Skin epidermis (tissue), 12 donors: ENCODE results near the gene BPIFA3.

Experiments used
- H3K27ac ChIP-seq, 21 experiments: fragments of 200-600 bp; sonication (generic) in 11 of 21; one replicate each; pipeline ENCODE4 v1.5.0; 2020; ENCODE audit warnings: mild to moderate bottlenecking in 3 of 21, inconsistent platforms in 2 of 21, moderate library complexity in 2 of 21
- H3K4me3 ChIP-seq, 7 experiments: fragments of 200-600 bp; sonication (generic) in 2 of 7; one replicate each; pipeline ENCODE4 v1.5.0; 2020; ENCODE audit warnings: inconsistent platforms in 2 of 7, mild to moderate bottlenecking in 2 of 7, moderate library complexity in 1 of 7

BPIFA3 gene

DNA sequence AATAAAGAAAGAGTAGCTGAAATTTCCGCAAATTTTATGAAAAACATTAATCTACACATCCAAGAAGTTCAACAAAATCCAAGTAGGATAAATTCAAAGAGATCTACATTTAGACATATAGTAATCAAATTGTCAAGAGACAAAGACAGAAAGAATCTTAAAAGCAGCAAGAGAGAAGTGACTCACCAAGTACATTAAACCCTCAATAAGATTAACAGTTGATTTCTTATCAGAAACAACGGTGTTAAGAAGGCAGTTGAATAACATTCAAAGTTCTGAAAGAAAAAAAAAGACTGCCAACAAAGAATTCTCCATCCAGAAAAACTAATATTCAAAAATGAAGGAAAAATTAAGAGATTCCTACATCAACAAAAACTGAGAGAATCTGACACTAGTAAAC, 37.9 kb downstream of the BPIFA3 start:
- Histone ChIP-seq H3K4me3 (no peak overlapping the region), H3K27ac (no peak overlapping the region)

DNA sequence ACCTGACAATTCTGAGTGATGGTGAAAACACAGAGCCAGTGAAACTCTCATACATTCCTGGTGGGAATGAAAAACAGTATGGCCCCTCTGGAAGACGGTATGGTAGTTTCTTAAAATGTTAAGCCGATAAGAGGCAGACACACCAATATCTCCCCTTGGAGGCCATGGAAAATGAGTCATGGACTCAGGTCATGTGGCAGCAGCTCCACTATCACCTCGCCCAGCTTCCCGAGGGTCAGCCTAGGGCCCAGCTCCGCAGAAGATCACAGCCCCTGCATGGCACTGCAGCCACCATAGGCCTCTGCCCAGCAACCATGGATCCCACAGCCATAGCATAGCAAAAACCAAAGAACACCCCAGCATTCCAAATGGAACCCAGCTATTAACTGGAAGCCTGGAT, 40.1 kb downstream of the BPIFA3 start:
- Histone ChIP-seq H3K4me3 (no peak overlapping the region), H3K27ac (no peak overlapping the region)

DNA sequence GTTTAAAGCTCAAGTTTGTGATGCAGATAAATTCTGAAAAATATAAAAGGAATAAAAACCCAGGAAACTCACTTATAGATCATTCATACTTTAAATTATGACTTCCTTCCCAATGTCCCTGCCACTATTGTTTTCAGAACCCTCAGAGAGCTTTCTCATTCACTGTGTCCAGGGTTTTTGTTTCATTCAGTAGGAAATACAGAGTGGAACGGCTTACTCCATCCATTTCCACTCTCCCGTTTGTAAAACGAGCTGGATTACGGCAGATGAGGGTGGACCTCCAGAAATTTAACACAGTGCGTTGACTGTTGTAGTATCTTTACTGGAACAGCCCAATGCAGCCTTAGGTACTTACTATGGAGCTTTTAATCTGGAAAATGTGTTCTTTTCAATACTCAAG, 42.2 kb downstream of the BPIFA3 start:
- Histone ChIP-seq H3K27ac (no peak overlapping the region), H3K4me3 (no peak overlapping the region)

DNA sequence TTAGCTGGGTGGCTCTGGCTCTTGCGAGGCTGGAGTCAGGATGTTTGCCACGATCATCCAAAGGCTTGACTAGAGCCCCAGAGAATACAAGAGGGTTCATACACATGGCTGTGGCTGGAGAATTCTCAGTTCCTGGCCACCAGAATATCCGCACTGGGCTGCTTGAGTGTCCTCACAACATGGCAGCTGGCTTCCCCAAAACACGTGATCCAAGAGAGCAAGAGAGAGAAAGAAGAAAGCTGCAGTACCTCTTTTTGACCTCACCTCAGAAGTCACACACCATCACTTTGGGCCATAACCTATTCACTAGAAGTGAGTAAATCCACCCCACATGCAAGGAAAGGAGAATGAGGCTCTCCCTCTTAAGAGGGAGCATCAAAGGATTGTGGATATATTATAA, 44.3 kb downstream of the BPIFA3 start:
- H3K27ac ChIP-seq = no peak overlapping the region
- no peak overlapping the region for H3K4me3 ChIP-seq

DNA sequence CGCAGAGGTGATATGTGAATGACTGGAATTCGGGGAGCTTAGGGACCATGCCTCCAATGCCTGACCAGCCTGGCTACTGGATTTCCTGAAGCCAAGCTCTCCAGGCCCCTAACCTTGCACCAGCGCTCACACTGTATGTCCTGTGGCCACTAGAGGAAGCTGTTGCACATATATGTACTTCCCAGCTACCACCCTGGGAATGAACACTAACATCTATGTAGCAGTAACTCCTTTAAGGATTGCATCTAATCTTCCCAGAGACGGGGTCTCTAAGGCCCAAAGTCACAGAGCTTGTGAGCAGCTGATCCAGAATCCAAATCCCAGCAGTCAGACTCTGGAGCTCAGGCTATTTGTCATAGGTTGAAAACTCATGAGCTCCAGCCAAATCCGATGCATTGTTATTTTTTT, 45.5 kb downstream of the BPIFA3 start:
- Histone ChIP-seq H3K27ac (no peak overlapping the region), H3K4me3 (no peak overlapping the region)

DNA sequence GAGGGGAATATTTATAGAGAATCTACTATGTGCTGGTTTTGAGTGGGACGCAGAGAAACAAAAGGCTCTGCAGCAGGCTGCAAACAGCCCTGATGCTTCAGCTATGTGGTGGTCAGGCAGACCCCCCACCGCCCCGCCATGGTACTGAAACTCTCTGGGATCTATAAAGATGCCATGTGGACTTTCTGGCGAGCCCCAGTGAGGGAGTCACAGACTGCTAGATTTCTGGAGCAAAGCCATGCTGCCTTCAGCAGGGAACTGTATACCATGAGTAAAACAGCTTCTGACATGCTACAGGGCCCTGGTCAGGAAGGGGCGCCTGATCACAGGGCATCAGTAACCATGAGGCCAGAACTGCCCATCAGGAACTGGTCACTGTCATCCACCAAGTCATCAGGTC, 46.6 kb downstream of the BPIFA3 start:
- Histone ChIP-seq H3K4me3 (no peak overlapping the region), H3K27ac (no peak overlapping the region)

DNA sequence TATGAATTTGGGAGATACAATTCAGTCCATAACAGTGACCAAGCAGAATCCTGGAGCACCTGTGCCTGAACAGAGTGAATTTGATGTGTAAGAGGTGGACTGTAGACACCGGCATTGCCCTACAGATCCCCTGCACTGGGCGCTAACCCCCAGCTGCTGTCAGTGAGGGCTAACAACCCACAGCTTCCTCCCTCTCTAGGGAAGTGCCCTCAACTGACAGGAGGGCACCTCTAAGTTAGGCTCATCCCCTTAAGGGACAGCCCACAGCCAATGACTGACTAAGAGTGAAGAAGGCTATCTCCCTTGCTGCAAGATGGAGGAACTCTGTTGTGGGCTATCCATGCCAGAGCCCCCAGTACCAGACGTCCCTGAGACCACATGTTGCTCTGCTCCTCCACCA, 50.5 kb downstream of the BPIFA3 start:
- H3K27ac ChIP-seq = no peak overlapping the region
- no peak overlapping the region for H3K4me3 ChIP-seq

DNA sequence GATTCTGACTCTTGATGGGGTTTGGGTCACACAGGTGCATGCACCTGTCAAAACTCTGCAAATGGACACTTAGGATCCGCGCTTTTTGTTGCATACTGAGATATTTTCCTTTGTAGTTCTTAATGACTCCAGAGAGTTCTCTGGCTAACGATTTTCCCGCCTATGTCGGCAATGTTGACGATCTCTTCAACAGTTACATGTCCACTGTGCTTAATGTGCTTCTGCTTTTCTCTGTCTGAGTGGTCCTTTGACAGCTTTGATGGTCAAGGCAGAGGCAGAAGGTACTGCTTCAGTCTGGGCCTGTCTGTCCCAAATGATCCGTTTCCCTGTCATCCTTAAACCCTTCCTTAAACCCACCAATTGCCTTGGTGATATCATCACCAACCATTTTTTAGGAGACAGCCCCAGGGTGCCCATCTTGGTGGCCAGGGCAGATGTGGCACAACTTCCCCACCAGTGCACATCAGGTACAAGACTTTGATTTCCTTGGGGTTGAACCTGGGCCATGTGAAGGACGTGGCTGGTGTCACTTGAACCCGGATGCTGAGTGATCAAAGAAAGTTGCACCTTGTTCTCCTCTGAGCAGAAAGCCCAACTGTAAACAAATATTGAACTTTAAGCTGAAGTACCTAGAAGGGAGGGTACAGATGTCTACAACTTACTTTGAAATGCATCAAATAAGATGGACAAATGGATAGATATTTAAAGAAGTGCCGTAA, 55.2 kb downstream of the BPIFA3 start:
- Histone ChIP-seq H3K4me3 (no peak overlapping the region), H3K27ac (no peak overlapping the region)

DNA sequence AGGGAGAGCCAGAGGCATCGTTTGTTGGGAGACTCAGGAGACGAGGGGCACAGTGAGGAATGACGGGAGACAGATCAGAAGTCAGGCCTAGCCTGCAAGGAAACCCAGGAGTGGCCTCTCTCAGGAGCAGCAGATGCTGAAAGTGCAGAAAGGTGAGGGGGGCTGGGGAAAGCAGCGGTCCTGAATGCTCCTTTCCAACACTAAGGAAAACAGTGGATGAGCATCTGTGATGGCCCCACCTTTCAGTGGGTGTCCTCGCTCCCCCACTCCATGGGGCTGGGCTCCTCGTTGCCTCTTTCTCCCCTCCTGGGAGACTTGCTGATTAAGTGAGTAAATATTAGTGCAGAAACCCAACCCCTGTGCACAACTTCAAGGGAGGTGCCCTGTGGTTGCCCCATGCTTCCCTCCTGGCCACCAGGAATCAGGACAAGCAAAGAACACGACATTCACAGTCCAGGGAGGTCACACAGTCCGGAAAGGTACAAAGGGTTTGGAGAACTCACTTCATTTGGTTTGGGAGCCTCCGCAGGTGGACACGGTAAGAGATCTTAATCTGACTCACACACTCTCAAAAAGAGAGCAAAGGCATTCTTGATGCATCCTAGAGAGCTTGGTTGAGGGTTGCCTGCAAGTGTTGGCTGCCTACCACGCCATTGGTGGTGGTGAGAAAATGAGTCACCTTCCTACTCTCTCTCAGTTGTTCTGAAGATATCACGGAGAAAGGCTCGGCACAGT, 56.1 kb downstream of the BPIFA3 start:
- Histone ChIP-seq H3K4me3 (no peak overlapping the region), H3K27ac (no peak overlapping the region)

DNA sequence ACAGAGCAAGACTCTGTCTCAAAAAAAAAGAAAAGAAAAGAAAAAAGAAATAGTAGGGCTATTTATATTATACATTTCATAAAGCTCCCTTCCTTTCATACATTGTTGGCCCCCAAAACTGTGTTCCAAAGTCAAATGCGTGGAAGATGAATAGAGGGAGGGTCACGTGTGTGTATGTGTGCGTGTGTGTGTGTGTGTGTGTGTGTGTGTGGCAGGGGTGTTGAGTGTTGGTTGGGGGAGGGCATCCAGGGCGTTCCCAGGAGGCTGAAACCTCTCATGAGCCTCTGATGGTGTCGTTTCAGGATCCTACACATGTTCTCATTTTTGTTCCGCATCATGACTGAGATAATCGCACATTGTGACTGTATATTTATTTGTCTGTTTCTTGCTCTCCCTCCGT, 58.1 kb downstream of the BPIFA3 start:
- no peak overlapping the region for H3K27ac ChIP-seq
- H3K4me3 ChIP-seq = no peak overlapping the region

DNA sequence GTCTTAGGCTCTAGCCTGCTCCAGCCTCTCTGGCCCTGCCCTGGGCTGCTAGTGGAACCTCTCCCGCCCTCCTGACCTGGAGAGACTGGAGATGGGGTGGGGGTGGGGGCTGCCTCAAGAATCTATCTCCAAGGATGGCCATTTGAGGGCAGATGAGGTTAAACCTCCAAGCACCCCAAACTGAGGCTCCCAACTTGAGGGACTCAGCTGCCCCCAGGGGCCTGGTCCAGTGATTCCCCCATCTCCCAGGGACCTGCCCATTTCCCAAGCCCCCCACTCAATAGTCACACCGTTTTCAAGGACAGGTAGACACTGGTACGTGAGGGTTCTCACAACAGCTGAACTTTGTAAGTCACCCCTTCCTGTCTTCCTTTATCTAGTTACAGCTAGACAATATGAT, 58.7 kb downstream of the BPIFA3 start:
- no peak overlapping the region for H3K4me3 ChIP-seq

DNA sequence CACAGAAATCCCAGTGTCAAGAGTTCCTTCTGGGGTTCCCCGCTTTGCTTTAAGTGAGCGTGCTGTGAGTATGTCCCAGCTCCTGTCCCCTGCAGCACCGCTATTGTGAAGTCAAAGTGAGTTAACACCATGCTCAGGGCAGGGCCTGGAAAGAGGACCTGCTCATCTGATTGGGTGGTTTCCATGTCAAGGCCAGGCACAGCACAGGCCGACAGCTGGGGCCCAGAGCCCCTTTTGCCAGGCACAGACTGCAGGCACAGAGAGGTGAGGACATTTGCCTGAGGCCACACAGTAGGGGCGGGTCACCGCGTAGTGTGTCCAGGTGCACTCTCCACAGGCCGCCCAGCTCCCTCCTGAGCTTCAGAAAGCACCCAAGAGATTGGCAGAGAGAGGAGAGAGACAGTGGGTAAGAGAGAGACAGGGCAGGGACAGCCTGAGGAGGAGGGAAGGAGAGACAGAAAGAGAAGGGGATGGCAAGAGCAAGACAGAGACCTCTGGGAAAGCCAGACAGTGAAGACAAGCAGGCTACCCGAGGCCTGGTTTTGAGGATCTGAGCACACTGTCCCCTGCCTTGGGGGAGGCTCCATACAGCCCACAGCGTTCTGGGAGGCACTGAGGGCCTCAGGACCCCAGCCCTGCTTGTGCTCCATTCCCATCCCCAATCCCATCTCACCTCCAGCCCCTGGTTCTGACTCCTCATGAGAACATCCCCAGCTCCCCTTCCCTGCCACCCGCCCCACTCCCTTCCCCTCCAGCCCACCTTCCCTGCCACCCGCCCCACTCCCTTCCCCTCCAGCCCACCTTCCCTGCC, 59.4 kb downstream of the BPIFA3 start:
- Histone ChIP-seq H3K27ac (no peak overlapping the region), H3K4me3 (no peak overlapping the region)

More for the DNA sequence above, 58.7 kb downstream of the BPIFA3 start:
- H3K27ac ChIP-seq = no peak overlapping the region
